GM12878 (cell line): ENCODE results near the gene ZSCAN26.

Experiments used
- ATF2 ChIP-seq: IDR thresholded peaks from 2 replicates; pipeline ENCODE4 v1.6.1; 2012; ENCODE audit warnings: low read length, inconsistent platforms
- EP300 ChIP-seq, 2 experiments: fragments of 150-350 bp in 1 of 2; IDR thresholded peaks; 2 replicates each; pipeline ENCODE4 v1.6.1; 2011 to 2012; ENCODE audit warnings: low read depth in 2 of 2, low read length in 2 of 2, borderline replicate concordance in 1 of 2, improper control_type of control experiment in 1 of 2, inconsistent platforms in 1 of 2; ENCODE audit not compliant: control insufficient read depth in 1 of 2
- KLF5 ChIP-seq: fragments of 450-650 bp; IDR thresholded peaks from 2 replicates; pipeline ENCODE4 v1.6.1; 2014; ENCODE audit warnings: mild to moderate bottlenecking; ENCODE audit not compliant: partially characterized antibody
- MEF2A ChIP-seq: IDR thresholded peaks from 2 replicates; pipeline ENCODE4 v1.6.1; 2011; ENCODE audit warnings: low read depth, mild to moderate bottlenecking, low read length, moderate library complexity; ENCODE audit not compliant: insufficient read depth
- MXI1 ChIP-seq: fragments of 150-350 bp; IDR thresholded peaks from 2 replicates; pipeline ENCODE4 v1.6.1; 2011; ENCODE audit warnings: low read depth, mild to moderate bottlenecking, inconsistent platforms, low read length, improper control_type of control experiment
- RAD21 ChIP-seq: IDR thresholded peaks from 2 replicates; pipeline ENCODE4 v1.6.1; 2011; ENCODE audit warnings: mild to moderate bottlenecking, low read depth, low read length, moderate library complexity; ENCODE audit not compliant: insufficient read depth
- SMC3 ChIP-seq: IDR thresholded peaks from 2 replicates; pipeline ENCODE4 v1.6.1; 2011; ENCODE audit warnings: low read length, improper control_type of control experiment, borderline replicate concordance
- SREBF1 ChIP-seq: IDR thresholded peaks from 2 replicates; pipeline ENCODE4 v1.6.1; 2012; ENCODE audit warnings: mild to moderate bottlenecking, low read length
- SUZ12 ChIP-seq: fragments of 200-600 bp; sonication (generic); IDR thresholded peaks from one replicate; pipeline ENCODE4 v1.6.1; 2018; ENCODE audit warnings: antibody characterized with exemption, mild to moderate bottlenecking; ENCODE audit not compliant: unreplicated experiment
- ZNF274 ChIP-seq: IDR thresholded peaks from one replicate; pipeline ENCODE4 v1.8.0; 2011; ENCODE audit not compliant: insufficient read length, insufficient read depth
- TF ChIP-seq, protein P1 (sequence below): IDR thresholded peaks from 2 replicates; pipeline ENCODE4 v1.6.1; 2012; ENCODE audit warnings: low read depth, low read length, improper control_type of control experiment
- TF ChIP-seq, protein P2 (sequence below), 3 experiments: IDR thresholded peaks in 2 of 3; conservative IDR thresholded peaks in 1 of 3; 2 replicates each; pipeline ENCODE4 v1.5.1; 2011; ENCODE audit warnings: low read depth in 3 of 3, low read length in 3 of 3, mild to moderate bottlenecking in 3 of 3, control low read depth in 2 of 3, moderate library complexity in 2 of 3, inconsistent platforms in 1 of 3, mixed read lengths in 1 of 3; ENCODE audit not compliant: control insufficient read depth in 2 of 3, insufficient read depth in 1 of 3; ENCODE audit errors: extremely low read depth in 1 of 3

GRCh38 chr6:28281288-28282064 is 14.5 kb downstream of the ZSCAN26 start, which contains the start of gene PGBD1:
- TF ChIP-seq KLF5 (no peak), MEF2A (no peak), ATF2 (no peak), EP300 (IDR thresholded peaks at IDR 0.05; ENCODE audit: borderline replicate concordance in 1 of 2, control insufficient read depth in 1 of 2, low read depth in 2 of 2, low read length in 2 of 2) (no peak), SREBF1 (no peak), MXI1 (no peak), RAD21 (0 out of 2 replicates have a peak, but pooled peaks have one; percentile 2), SMC3 (no peak), ZNF274 (no peak), SUZ12 (no peak)
- TF ChIP-seq, protein P1, sequence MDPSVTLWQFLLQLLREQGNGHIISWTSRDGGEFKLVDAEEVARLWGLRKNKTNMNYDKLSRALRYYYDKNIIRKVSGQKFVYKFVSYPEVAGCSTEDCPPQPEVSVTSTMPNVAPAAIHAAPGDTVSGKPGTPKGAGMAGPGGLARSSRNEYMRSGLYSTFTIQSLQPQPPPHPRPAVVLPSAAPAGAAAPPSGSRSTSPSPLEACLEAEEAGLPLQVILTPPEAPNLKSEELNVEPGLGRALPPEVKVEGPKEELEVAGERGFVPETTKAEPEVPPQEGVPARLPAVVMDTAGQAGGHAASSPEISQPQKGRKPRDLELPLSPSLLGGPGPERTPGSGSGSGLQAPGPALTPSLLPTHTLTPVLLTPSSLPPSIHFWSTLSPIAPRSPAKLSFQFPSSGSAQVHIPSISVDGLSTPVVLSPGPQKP: no peak
- TF ChIP-seq, protein P2, sequence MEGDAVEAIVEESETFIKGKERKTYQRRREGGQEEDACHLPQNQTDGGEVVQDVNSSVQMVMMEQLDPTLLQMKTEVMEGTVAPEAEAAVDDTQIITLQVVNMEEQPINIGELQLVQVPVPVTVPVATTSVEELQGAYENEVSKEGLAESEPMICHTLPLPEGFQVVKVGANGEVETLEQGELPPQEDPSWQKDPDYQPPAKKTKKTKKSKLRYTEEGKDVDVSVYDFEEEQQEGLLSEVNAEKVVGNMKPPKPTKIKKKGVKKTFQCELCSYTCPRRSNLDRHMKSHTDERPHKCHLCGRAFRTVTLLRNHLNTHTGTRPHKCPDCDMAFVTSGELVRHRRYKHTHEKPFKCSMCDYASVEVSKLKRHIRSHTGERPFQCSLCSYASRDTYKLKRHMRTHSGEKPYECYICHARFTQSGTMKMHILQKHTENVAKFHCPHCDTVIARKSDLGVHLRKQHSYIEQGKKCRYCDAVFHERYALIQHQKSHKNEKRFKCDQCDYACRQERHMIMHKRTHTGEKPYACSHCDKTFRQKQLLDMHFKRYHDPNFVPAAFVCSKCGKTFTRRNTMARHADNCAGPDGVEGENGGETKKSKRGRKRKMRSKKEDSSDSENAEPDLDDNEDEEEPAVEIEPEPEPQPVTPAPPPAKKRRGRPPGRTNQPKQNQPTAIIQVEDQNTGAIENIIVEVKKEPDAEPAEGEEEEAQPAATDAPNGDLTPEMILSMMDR (IDR thresholded peaks at IDR 0.05 in 2 of 3, conservative IDR thresholded peaks at IDR 0.05 in 1 of 3; ENCODE audit: control insufficient read depth in 2 of 3, extremely low read depth in 1 of 3, insufficient read depth in 1 of 3, low read depth in 3 of 3, low read length in 3 of 3): no peak
